Activated effector memory CD4-positive, alpha-beta T cell treated with Interleukin-2 at 50 U/mL for 16 hours (primary cell): Measurements from ENCODE around the gene LOC128125822.
"Not testable (repeated sequence)": the region's sequence is repeated elsewhere in the genome, so short reads cannot be mapped to it uniquely, and the experiment has no call there.

Experiments
- DNase-seq: peaks from one replicate; pipeline ENCODE4 v3.0.0-alpha.2; 2020

LOC128125822 gene

GRCh38 chr6:63572044-63572746, at the start of gene LOC128125822, which contains the start of gene PTP4A1:
TSS of gene LOC128125822 (plus strand) at chr6:63572480.
TSS of gene PTP4A1 (plus strand) at chr6:63572480. CDS start at chr6:63576881, 4,401 bp downstream.
- DNase-seq = peak; percentile 93

GRCh38 chr6:63522911-63523287, 49.4 kb upstream of the LOC128125822 start:
- DNase-seq = not testable (repeated sequence)

- no peak for DNase-seq
These were observed 48.6 kb upstream of the LOC128125822 start for GRCh38 chr6:63523630-63524029.

GRCh38 chr6:63525186-63525878, 46.9 kb upstream of the LOC128125822 start:
- DNase-seq = no peak

- DNase-seq = no peak
These were observed 45.3 kb upstream of the LOC128125822 start for GRCh38 chr6:63526931-63527330.

- no peak for DNase-seq
These were observed 44.4 kb upstream of the LOC128125822 start for GRCh38 chr6:63527658-63528514.

GRCh38 chr6:63529498-63529897, 42.8 kb upstream of the LOC128125822 start:
- no peak for DNase-seq

- no peak for DNase-seq
These were observed 42.1 kb upstream of the LOC128125822 start for GRCh38 chr6:63530182-63530581.

GRCh38 chr6:63530991-63531390, 41.3 kb upstream of the LOC128125822 start:
- no peak for DNase-seq

- no peak for DNase-seq
These were observed 39.3 kb upstream of the LOC128125822 start for GRCh38 chr6:63533026-63533425.

GRCh38 chr6:63533952-63534351, 38.3 kb upstream of the LOC128125822 start:
- no peak for DNase-seq

- DNase-seq = no peak
These were observed 34.9 kb upstream of the LOC128125822 start for GRCh38 chr6:63537201-63537958.

GRCh38 chr6:63537959-63538300, 34.4 kb upstream of the LOC128125822 start:
- no peak for DNase-seq

GRCh38 chr6:63538550-63538949, 33.7 kb upstream of the LOC128125822 start:
- DNase-seq = no peak

GRCh38 chr6:63543001-63543400, 29.3 kb upstream of the LOC128125822 start:
- DNase-seq = no peak

GRCh38 chr6:63543982-63544381, 28.3 kb upstream of the LOC128125822 start:
- no peak for DNase-seq

- DNase-seq = no peak
These were observed 26.0 kb upstream of the LOC128125822 start for GRCh38 chr6:63546236-63546635.

- DNase-seq = no peak
These were observed 25.6 kb upstream of the LOC128125822 start for GRCh38 chr6:63546697-63547096.

- no peak for DNase-seq
These were observed 23.2 kb upstream of the LOC128125822 start for GRCh38 chr6:63549076-63549475.

GRCh38 chr6:63553208-63553607, 19.1 kb upstream of the LOC128125822 start:
- no peak for DNase-seq

GRCh38 chr6:63553900-63554299, 18.4 kb upstream of the LOC128125822 start:
- no peak for DNase-seq

GRCh38 chr6:63554782-63555181, 17.5 kb upstream of the LOC128125822 start:
- no peak for DNase-seq

GRCh38 chr6:63556369-63556768, 15.9 kb upstream of the LOC128125822 start:
- DNase-seq = no peak
